A375 (cell line): ENCODE measurements around the gene ACADL. TPM values are rescaled to one million over a fixed set of nuclear protein-coding genes. Genes with fewer than 3 reads are reported as not detected.

ENCODE experiments used
- small RNA-seq: library from RNA; depleted of rRNA; stranded (forward); fragments of <200 nt; gene quantifications from one replicate; pipeline ENCODE3, GENCODE V24; 2014
- total RNA-seq: library from RNA; depleted of rRNA; stranded (reverse); fragments of >200 nt; shearing (Covaris generic); gene quantifications from 2 replicates; pipeline ENCODE4 v1.2.3, GENCODE V29; 2014; rRNA removed

ACADL gene
- total RNA-seq, result 0.08 and 0.23 TPM in 2 replicates

GRCh38 chr2:210224941-210225672 lies at the start of gene ACADL:
Gene ACADL (minus strand): TSS chr2:210225447. CDS start chr2:210225263, 184 bp downstream.

GRCh38 chr2:210171309-210172218 lies 53.7 kb downstream of the ACADL start, which contains the start of gene KANSL1L:
Gene KANSL1L (minus strand): TSS chr2:210171409. CDS start chr2:210154582, 16,827 bp downstream.

Small RNA genes lying within 50 kb of the gene (small RNA-seq; reads per million reads assigned to genes)
- gene RF00019, result not detected

Other genes starting within 250 kb of the ACADL start
- gene RPE, start 222.8 kb downstream of the ACADL start, total RNA-seq, result 37.8 and 39.9 TPM in 2 replicates
- 5.7 and 7.7 TPM in 2 replicates for gene KANSL1L, start 54.0 kb downstream of the ACADL start, total RNA-seq
- gene MYL1, start 89.7 kb upstream of the ACADL start, total RNA-seq, result not detected in 2 replicates